SU-DHL-6 (cell line): ENCODE measurements around the gene SETBP1.

Source experiments
- EZH2phosphoT487 ChIP-seq: fragments of 200-600 bp; sonication (generic), shearing (Covaris generic); conservative IDR thresholded peaks from 2 replicates; pipeline ENCODE4 v1.6.1; 2018; ENCODE audit warnings: mild to moderate bottlenecking, antibody characterized with exemption, low read length, moderate library complexity, mixed read lengths
- TF ChIP-seq, protein P1 (sequence below): fragments of 200-600 bp; sonication (generic); IDR thresholded peaks from one replicate; pipeline ENCODE4 v1.5.1; 2017; ENCODE audit warnings: antibody characterized with exemption, mild to moderate bottlenecking, low read length, moderate library complexity; ENCODE audit not compliant: insufficient read depth, poor library complexity, severe bottlenecking

GRCh38 chr18:45108754-45109153 is 428.1 kb downstream of the SETBP1 start:
- TF ChIP-seq, protein P1, sequence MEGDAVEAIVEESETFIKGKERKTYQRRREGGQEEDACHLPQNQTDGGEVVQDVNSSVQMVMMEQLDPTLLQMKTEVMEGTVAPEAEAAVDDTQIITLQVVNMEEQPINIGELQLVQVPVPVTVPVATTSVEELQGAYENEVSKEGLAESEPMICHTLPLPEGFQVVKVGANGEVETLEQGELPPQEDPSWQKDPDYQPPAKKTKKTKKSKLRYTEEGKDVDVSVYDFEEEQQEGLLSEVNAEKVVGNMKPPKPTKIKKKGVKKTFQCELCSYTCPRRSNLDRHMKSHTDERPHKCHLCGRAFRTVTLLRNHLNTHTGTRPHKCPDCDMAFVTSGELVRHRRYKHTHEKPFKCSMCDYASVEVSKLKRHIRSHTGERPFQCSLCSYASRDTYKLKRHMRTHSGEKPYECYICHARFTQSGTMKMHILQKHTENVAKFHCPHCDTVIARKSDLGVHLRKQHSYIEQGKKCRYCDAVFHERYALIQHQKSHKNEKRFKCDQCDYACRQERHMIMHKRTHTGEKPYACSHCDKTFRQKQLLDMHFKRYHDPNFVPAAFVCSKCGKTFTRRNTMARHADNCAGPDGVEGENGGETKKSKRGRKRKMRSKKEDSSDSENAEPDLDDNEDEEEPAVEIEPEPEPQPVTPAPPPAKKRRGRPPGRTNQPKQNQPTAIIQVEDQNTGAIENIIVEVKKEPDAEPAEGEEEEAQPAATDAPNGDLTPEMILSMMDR, result no peak
- no peak for TF ChIP-seq EZH2phosphoT487
